ENCODE results near the gene ZNF318.

- TF ChIP-seq CTCF (IDR thresholded peaks at IDR 0.05) (no peak), POLR2A (IDR thresholded peaks at IDR 0.05) (no peak)
These were observed 47.5 kb upstream of the ZNF318 start for GRCh38 chr6:43416935-43417334.

Measured in adrenal gland (tissue), 5 donors.